C4-2B (cell line): Measurements from ENCODE around the gene MTMR2.

Source experiments
- ZFX ChIP-seq: fragments of 450-650 bp; IDR thresholded peaks from 2 replicates; pipeline ENCODE4 v1.6.1; 2017
- TF ChIP-seq, protein P1 (sequence below): fragments of 450-650 bp; conservative IDR thresholded peaks from 2 replicates; pipeline ENCODE4 v1.5.1; 2017; ENCODE audit warnings: mild to moderate bottlenecking

GRCh38 chr11:95788921-95789505 lies 134.9 kb downstream of the MTMR2 start:
- TF ChIP-seq, protein P1, sequence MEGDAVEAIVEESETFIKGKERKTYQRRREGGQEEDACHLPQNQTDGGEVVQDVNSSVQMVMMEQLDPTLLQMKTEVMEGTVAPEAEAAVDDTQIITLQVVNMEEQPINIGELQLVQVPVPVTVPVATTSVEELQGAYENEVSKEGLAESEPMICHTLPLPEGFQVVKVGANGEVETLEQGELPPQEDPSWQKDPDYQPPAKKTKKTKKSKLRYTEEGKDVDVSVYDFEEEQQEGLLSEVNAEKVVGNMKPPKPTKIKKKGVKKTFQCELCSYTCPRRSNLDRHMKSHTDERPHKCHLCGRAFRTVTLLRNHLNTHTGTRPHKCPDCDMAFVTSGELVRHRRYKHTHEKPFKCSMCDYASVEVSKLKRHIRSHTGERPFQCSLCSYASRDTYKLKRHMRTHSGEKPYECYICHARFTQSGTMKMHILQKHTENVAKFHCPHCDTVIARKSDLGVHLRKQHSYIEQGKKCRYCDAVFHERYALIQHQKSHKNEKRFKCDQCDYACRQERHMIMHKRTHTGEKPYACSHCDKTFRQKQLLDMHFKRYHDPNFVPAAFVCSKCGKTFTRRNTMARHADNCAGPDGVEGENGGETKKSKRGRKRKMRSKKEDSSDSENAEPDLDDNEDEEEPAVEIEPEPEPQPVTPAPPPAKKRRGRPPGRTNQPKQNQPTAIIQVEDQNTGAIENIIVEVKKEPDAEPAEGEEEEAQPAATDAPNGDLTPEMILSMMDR, result no peak; the same call in 1 of the 2 replicates
- TF ChIP-seq ZFX, result no peak; the same call in 1 of the 2 replicates
